GM21381 (cell line): ENCODE results near the gene ARID1B.

Experiments
- ATAC-seq: cut with Tn5 transposase; IDR thresholded peaks from one replicate; pipeline ENCODE4 v1.9.1; 2021; ENCODE audit warnings: mild to moderate bottlenecking, moderate library complexity; ENCODE audit not compliant: unreplicated experiment

The ARID1B gene

DNA sequence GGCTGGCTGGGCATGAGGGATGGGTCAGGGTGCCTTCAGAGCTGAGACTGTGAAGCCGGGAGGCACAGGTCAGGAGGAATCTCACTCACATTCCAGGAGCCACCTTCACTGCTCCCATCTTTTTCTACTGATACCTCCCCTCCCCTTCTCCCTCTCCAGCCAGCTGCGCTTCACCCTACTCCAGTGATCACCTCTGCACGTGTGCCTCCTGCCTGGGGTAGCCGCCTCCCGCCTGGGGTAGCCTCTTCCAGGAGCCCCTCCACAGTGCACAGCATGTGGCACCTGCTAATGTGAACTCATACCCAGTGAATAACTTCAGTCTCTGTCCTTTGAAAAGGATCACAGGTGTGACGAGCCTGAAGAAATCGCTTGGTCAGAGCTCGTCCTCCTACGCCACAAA is 313.6 kb downstream of the ARID1B start:
- no peak for ATAC-seq

DNA sequence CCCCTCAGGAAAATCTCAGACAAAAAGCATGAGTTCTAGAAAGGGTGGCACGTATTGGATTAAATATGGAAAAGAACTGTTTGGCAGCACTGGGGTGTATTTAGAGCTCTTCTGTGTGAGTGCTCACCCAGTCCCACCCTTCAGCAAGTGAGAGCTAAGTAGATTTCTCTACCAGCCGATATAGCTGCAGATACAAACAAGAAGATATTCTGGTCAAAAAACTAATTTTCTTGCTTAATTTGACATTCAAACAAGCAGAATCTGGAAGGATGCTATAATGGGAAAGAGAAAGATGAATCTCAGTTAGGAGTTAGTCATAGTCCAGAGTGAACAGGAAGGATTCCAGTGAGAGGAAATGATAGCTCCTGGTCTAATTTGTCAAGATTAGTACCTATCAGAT is 314.1 kb downstream of the ARID1B start:
- no peak for ATAC-seq

DNA sequence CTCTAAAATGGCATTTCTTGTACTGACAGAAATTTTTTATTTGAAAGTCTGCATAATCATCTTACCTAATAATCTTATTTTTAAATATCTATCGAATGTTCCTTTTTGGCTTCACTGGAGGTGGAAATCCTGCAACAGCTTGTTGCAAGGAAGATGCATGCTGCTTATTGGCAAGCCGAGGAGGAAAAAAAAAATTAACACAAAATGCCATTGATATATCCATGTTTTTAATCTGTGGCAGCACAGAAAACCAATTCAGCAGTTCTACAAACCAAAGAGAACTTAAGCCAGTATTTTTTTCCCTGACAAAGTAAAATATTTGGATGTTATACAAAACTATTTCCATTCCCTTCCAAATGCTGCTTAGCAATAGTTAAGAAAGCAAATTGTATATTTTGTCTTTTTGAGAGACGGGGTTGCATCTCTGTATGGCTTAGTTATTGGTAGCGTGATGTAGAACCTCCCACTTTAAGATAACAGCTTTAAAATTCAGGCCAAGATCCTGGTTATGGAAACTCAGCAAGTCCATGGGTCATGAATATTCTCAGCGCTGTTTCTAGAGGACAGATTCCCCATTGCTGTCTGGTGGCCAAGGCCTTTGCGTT is 314.8 kb downstream of the ARID1B start:
- ATAC-seq: no peak

DNA sequence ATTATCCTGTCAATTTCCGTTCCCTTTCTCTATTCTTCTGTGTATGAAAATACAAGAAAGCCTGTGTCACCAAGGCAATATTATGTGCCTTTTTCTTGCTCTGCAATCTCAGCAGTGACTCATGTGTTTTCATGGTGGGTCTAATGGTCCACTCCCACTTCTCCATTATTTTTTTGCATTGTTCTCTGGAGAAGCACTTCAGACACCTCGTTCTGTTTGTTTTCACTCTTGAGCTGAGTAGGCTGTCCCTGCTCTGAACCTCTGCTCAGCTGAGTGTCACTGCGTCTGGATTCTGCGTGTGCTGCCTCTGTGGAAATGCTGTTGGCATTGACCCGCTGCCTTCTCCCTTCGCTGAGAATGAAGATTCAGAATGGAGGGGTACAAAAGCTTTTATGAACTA is 315.6 kb downstream of the ARID1B start:
- ATAC-seq: no peak

DNA sequence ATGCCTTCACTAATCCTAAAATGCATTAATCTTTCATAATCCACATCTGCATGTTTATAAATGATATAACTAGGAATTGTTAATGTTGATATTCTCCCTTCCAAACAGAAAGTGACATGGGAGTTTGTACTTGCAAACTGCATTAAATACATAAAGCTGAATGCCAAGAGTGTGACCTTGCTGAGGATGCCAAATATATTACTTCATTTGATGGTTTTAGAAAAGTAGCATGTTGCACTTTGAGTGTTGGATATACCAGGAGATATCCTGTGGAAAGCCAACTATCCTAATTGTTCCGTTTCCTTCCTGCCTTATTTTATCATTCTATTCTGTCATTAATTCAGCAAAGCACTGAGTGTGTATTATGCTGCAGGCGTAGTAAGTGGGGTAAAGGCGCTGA is 316.4 kb downstream of the ARID1B start:
- no peak for ATAC-seq

DNA sequence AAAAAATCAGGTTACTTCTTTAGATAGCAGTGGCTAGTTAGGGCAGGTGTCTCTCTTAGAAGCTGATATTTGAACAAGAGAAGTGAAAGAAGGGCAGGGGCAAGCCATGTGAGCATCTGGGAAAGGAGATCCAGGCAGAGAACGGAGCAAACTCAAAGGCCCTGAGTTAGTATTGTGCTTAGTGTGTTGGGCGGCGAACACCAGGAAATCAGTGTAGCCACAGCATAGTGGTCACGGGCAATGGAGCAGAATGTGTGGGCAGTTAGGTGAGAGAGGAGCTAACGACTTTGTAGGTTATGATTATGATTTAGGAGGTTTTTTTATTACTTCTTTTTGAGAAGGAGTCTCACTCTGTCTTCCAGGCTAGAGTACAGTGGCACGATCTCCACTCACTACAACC is 316.9 kb downstream of the ARID1B start:
- ATAC-seq: peak; percentile 84

DNA sequence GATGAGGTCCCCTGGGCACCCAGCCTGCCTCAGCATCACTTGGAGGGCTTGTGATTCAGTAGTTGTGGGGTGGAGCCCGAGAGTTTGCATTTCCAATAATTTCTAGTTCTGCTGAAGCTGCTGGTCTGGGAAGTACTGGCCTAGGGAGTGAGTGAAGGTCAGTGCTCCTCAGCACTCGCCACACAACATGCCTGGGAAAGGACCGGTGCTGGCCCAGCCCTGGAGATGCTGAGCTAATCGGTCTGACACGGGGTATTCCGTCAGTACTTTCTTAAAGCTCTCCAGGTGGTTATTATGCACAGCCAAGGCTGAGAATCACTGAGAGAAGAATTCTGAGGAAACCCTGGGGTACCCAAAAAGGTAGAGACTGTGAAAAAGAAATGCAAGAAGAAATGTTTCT is 317.9 kb downstream of the ARID1B start:
- ATAC-seq: no peak

DNA sequence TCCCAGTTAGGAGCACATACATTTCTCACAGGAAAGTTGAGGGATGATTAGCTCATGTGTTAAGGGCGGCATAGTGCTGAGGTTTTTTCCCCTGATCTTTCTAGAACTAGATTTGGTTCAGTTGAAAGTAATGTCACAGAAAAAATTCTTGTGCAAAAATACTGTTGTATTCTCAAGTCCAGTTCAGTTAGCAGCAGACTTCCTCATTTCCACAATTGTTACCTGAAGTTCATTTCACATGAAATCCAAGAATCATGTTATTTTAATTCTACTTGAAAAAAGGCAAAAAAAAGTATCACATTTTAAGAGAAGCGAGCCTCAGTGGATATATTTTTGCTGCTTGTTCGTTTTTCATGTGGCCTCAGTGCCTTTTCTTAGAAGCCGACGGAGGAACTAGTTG is 318.4 kb downstream of the ARID1B start:
- no peak for ATAC-seq

DNA sequence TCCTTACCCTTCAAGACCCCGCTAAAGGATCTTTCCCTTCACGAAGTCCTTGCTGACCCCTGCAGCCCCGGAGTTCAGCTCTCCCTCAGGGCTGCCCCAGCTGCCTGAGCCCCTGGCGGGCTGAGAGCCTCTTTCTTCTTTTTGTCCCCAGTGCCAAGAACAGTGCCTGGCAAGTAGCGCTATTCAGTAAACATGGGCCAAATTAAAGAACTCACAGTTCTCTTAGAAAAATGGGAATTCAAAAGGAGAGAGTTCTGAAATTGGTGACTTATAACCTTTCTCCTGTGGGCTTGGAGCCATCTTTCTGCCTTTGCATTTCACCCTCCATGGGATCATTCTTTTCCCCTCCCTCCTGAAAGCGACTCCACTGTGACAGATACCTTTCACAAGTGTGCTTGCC is 318.9 kb downstream of the ARID1B start:
- ATAC-seq: no peak

DNA sequence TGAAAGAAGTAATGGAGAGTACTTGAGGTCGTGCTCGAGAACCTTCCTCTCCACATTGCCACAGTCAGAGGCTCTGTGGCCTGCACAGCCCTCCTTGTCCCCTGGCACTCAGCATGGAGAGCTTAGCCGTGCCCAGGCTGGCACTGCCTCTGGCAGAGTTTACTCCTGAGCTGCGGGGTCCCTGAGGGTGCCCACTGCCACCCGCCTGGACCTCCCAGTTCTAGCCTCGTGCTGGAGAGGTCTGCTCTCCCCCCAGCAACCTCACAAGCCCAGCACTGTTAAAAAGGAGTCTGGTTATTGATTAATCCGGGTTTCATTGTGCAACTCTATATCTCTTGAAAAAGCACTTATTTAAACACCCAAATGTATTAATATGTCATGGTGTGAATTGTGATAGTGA is 319.3 kb downstream of the ARID1B start:
- ATAC-seq: no peak

DNA sequence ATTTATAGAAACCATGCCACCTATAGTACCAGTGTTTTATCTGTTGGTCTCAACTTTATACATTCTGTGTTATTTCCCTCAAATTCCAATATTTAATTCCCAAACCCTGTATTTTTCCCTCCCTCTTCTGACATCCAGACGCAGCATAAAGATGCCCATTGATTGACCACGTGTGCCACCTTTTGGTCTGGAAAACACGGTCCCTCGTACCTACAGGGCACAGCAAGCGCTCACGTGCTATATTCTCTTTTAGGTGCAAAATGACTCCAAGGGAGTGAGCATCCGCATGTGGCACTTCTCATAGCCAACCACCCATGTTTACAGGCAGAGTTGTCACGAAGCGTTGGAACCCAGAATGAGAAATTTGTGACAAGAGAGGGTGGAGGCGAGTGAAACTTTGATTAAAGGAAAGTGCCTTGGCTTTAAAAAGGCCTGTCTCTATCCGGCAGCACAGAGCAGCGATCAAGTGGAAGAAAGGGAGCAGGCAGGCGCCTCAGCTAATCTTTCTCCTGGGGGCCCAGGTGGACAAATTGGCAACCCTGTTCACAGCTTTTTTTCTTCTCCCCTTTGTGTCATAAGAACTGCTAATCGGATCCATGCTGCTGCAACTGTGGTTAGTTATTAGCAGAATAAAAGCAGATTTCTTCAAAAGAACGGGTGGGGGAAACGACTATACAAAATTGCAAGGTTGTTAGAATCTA is 320.2 kb downstream of the ARID1B start:
- ATAC-seq: no peak

DNA sequence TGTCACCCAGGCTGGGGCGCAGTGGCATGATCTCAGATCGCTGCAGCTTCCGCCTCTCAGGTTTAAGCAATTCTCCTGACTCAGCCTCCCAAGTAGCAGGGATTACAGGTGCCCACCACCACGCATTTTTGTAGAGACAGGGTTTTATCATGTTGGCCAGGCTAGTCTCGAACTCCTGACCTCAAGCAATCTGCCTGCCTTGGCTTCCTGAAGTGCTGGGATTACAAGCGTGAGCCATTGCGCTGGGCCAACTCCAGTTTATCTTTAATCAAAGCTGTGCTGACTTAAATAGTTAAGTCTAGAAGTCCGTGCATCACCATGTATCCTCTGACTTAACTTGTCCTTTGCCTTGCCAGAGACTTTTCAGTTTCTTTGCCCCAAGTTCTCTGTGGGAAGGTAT is 321.8 kb downstream of the ARID1B start:
- no peak for ATAC-seq

DNA sequence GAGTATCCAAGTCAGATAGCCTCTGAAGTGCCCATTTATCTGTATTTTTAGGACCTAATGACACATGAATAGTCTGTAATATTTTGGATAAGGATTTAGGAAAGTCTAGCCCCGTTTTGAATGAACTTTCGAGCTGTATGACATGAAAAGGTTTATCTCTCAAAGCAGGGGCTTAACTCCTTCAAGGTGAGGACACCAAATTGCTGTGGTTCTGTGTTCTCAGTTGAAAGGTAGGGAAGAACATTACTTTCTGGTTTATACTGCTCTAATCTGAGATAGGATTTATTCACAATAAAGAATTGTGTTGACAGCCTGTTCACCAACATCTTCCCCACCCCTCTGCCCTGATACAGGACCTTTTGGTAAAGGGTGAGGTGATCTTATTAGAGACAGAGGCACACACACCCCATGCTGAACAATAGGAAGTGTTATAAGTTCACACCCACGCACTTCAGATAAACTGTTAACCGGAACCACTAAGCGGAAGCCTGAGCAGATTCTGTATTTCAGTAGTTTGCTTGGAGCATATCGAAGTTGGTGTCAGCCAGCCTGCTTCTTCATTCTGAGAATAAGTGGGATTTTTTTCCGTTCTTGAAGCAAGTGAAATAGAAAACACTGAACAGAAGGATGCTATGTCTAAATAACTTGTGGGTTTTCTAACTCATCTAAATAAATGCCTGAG is 322.9 kb downstream of the ARID1B start:
- ATAC-seq: peak; percentile 99

DNA sequence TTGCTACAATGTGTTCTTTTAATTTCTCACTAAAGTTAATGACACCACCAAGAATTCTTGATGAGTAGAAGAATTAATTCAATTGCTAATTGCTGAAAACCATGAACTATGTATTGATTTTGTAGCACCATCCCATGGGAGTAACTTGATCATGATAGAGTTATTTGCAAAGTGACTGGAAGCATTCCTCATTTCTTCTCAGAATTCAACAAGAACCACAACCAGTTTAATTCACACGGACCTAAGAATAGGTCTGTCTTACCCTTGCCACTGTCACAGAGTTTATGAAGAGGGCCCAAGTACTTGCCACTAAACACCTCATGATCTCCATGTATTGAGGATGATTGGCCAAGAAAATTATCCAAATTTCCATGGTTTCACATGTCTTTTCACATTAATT is 324.0 kb downstream of the ARID1B start:
- ATAC-seq: no peak

DNA sequence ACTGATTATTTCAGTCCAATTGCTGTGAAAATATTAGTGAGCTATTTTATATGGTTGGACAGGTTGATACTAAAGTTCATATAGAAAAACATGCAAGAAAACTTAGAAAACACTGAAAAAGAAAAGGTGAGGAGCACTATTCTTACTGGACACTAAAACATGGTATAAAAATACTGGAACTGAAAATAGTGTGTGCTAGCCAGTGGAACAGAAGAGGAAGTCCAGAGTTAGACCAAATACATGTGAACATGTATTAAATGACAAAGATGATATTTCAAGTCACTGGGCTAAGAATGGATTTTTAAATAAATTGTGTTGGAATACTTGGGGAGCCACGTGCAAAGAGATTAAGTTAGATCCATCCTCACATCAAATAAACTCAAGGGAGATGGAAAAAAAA is 327.6 kb downstream of the ARID1B start:
- no peak for ATAC-seq

DNA sequence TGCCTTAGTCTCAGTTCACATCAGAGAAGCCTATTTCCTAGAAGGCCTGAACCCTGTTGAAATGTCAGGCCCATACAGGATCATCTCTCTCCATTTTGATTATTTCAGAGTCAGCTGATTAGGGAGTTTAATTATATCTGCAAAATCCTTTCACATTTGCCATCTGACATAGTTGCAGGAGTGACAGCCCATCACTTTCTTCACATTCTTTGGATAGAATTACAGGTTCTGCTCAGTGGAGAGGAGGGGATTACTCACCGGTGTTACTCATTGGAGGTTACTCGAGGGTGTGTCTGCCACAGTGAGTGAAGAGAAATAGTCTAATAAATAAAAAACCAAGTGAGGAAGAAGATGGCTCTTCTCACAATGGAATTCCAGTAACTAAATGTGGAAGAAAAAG is 329.3 kb downstream of the ARID1B start:
- ATAC-seq: no peak

DNA sequence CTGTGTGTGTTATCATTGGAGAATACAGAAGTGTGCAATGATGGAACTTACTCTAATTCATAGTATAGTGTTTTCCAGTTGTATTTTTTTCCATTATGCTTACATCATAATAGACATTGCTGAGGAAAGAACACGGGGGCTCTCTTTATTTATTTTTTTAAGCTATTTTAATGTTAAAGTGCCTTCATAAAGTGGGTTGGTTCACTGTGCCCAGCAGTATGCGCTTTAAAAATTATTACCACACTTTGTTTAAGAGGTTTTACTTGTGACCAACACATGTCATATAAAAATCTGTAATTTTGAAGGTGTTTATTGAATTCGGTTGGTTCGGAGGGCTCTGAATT is 330.4 kb downstream of the ARID1B start:
- no peak for ATAC-seq

DNA sequence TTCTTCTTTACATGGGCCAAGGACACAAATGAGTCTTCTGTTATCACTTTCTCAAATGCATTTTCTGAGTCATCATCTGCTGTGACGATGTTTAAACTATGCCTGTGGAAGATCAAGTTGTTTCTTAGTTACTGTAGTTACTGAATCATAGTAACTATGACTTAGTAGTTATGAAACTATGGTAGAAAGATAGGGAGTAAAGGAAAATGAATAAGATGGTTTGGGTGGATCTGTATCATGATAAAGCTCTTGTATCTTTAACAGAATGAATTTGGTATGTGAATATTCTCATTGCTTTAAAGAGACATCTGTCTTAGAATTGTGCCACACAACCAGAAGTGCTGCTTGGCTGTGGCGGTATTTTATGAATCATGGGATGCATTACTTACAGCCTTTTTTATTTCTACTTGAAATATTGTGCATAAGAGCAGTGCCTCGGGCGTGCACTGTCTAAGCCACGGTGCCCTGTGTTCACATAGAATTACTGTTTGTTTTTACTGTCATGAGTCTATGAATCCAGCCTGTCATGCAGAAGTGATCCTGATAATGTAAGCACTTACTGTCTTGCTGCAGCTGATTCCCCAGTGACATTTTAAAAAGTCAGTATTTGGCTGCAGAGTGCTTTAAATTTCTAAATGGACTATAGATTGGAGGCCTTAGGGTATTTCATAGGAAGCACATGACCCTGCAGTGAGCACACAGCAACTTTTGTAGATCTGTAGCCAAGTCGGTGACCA is 330.9 kb downstream of the ARID1B start:
- ATAC-seq: no peak

DNA sequence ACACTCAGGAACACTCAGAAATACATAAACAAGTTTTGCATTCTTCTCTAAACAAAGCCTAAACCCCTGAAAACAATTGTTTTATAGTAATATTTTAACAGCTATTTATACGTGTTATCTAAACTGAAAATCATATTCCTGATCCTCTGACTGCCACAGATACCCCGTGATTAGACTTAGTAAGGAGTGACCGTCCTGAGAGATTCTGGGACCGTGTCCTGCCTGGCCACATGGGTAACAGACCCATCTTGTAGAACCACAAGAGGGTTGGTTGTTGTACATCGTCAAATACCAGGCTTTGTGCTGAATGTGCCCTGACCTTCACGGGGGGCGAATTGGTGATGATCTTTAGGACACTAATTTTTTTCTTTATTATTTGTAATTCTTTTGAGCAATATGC is 331.7 kb downstream of the ARID1B start:
- no peak for ATAC-seq

DNA sequence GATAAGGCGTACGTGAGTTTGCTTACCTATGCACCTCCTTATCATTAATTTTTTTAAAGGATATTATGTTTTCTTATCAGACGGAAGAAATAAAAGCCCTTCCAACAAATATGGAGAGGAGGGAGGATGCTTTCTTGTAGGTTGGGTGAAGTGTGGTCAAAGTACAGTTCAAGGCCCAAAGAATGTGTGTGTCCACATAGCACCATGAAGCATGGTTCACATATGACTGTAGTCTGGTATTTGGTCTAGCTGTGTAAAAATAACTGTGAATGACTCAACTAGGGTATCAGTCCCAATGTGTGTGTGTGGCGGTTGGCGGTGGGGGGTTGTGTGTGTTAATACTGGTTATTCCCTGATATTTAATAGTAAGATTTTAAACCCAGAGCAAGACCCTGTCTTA is 333.4 kb downstream of the ARID1B start:
- no peak for ATAC-seq

DNA sequence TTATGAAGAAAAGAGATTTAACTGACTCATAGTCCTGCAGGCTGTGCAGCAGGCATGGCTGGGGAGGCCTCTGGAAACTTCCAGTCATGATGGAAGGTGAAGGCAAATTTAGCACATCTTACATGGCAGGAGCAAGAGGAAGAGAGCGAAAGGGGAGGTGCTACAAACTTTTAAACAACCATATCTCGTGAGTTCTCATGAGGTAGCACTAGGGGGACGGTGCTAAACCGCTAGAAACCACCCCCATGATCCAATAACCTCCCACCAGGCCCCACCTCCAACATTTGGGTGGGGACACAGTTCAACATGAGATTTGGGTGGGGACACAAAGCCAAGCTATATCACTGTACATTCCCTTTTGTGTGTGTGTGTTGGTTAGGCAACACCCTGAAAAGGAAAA is 336.2 kb downstream of the ARID1B start:
- ATAC-seq: no peak

DNA sequence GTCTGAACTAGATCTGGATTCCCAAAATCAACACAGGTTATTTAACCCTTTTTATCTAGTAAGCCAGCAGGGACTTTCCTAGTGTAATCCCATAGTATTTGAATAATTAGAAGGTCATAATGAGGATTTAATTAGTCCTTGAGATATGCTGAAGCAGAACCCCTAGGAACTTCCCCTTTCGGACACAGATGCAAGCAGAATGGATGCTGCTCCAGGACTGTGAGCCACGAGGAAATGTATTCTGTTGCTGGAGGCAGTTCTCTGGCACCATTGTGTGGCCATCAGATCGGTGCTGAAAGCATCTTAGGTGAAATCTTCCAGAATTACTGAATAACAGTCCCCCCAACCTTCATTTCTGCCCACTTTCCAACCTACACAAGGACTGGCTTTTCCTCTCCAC is 339.2 kb downstream of the ARID1B start:
- no peak for ATAC-seq
